HG02588 (cell line): ENCODE measurements around the gene STAT5A.
"Not testable (repeated sequence)": the region's sequence is repeated elsewhere in the genome, so short reads cannot be mapped to it uniquely, and the experiment has no call there.

Source experiments
- ATAC-seq: cut with Tn5 transposase; IDR thresholded peaks from one replicate; pipeline ENCODE4 v1.9.1; 2021; ENCODE audit warnings: mild to moderate bottlenecking, moderate library complexity; ENCODE audit not compliant: unreplicated experiment

The STAT5A gene

DNA sequence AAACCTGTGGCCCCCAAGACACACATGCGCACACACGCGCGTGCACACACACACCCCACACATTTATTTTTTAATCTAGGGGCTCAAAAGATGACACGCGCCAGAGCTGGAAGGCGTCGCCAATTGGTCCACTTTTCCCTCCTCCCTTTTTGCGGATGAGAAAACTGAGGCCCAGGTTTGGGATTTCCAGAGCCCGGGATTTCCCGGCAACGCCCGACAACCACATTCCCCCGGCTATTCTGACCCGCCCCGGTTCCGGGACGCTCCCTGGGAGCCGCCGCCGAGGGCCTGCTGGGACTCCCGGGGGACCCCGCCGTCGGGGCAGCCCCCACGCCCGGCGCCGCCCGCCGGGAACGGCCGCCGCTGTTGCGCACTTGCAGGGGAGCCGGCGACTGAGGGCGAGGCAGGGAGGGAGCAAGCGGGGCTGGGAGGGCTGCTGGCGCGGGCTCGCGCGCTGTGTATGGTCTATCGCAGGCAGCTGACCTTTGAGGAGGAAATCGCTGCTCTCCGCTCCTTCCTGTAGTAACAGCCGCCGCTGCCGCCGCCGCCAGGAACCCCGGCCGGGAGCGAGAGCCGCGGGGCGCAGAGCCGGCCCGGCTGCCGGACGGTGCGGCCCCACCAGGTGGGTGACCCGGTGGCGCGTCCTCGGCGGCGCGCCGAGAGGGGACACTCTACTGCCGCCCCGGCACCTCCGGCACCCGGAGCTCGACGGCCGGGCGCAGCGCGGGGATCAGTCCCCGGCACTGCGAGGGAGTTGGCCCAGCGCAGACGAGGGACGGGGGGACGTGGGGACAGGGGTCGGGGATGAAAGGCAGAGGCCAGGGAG lies at the start of gene STAT5A:
TSS of gene STAT5A (plus strand) at position 522 of the 826 bp plus-strand sequence. CDS start 914 bp downstream, outside the sequence.
- ATAC-seq = peak; percentile 42

DNA sequence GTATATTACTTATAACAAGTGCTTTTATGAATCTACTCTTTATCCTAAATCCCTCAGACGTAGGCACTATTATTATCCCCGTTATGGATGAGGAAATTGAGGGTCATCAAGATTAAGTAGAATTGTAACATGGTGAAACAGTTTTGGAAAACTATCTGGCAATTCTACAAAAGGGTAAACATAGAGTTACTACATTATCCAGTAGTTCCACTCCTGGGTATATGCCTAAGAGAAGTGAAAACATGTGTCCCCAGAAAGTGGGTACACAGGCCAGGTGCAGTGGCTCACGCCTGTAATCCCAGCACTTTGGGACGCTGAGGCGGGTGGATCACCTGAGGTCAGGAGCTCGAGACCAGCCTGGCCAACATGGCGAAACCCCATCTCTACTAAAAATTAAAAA lies 48.7 kb upstream of the STAT5A start:
- ATAC-seq = not testable (repeated sequence)

DNA sequence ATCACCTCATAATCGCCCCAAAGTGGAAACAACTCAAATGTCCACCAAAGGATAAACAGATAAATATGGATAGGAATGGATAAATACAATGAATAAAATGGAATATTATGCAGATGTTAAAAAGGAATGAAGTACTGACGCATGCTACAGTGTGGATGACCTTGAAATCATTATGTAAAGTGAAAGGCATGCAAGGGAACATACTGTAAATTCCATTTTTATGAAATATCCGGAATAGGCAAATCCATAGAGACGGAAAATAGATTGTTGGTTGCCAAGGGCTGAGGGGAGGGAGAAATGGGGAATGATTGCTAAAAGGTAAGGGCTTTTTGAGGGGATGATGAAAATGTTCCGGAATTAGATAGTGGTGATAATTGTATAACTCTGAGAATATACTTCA lies 48.1 kb upstream of the STAT5A start:
- no peak for ATAC-seq

DNA sequence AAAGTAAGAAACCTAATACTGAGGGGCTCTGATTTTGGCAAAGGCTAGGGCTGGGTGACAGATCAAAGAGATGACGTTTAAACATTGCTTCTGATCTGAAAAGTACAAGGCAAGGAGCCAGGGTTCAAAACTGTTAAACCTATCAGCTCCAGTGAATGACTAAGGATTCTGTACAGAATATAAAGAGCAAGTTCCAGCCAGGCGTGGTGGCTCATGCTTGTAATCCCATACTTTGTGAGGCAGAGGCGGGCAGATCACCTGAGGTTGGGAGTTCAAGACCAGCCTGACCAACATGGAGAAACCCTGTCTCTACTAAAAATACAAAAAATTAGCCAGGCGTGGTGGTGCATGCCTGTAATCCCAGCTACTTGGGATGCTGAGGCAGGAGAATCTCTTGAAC lies 47.4 kb upstream of the STAT5A start:
- ATAC-seq = not testable (repeated sequence)

DNA sequence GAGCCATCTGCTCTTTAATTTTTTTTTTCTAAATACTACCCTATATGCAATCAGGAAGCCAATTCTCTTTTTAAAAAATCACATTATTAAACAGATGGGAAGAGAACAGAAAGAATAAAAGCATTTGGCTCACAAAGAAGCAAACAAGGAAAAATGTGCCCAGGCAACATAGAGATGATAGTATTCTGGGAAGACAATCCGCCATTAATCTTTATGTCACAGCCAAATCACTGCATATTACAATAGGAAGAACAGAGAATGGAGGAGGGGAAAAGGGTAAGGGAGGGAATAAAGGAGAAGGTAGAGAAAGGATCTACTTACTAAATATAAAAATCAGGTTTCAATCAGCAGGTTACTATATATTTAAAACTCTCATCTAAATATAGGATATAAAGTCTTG lies 46.4 kb upstream of the STAT5A start:
- no peak for ATAC-seq

DNA sequence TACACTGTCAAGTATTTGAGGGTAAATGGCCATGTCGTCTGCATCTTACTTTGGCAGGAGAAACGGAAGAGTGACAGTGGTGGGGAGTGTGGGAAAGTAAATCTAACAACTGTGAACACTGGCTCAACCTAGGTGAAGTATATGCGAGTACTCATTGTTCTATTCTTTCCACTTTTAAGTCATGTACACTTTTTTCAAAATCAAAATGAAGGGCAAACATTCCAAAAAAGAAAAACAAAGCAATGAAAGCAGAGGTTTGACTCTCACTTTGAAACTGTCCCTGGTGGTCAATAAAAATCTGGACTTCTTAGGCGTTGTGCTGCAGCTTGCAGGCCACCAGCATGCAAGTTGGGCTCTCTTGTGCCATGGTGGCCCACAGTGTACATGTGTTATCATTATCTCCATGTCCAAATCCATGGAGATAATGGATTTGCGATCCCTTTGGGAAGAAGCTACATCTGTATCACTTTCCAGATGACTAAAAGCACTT lies 44.8 kb upstream of the STAT5A start:
- ATAC-seq = no peak

DNA sequence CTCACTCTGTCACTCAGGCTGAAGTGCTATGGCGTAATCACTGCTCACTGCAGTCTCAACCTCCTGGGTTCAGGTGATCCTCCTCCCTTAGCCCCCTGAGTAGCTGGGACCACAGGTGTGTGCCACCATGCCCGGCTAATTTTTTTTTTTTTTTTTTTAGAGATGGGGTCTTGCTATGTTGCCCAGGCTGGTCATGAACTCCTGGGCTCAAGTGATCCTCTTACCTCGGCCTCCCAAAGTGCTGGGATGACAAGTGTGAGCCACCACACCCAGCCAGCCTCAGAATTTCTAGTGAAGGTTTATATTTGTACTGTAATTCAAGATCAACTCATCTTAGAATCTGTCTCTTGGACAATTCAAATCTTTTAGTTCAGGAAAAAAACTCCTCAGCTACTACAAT lies 44.2 kb upstream of the STAT5A start:
- not testable (repeated sequence) for ATAC-seq

DNA sequence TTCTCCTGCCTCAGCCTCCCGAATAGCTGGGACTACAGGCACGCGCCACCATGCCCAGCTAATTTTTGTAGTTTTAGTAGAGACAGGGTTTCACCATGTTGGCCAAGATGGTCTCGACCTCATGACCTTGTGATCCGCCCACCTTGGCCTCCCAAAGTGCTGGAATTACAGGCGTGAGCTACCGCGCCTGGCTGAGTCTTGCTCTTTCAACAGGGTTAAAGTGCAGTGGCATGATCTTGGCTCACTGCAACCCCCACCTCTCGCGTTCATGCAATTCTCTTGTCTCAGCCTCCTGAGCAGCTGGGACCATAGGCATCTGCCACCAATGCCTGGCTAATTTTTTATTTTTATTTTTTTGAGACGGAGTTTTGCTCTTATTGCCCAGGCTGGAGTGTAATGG lies 43.1 kb upstream of the STAT5A start:
- not testable (repeated sequence) for ATAC-seq

DNA sequence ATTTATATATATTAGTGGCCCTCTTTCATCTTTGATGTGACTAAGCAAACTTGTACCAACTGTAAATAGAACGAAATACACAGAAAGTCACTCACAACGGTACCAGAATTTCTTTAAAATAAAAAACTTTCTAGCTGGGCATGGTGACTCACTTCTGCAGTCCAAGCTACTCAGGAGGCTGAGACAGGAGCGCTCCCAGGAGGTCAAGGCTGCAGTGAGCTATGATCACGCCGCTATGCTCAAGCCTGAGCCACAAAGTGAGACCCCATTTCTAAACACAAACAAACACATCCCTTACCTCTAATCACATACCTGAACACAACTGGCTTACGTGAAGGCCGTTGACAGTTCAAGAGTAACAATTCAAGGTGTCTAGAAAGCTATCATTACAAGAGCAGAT lies 41.8 kb upstream of the STAT5A start:
- no peak for ATAC-seq

DNA sequence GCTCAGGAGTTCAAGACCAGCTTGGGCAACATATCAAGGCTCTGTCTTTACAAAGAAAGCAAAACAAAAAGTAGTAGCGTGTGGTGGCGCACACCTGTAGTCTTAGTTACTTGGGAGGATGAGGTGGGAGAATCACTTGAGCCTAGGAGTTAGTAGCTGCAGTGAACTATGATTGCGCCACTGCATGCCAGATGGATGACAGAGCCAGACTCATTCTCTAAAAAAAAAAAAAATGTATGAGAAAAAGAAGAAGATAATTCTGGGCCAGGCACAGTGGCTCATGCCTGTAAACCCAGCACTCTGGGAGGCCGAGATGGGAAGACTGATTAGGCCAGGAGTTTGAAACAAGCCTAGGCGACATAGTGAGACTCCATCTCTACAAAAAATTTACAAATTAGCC lies 40.6 kb upstream of the STAT5A start:
- ATAC-seq = no peak

DNA sequence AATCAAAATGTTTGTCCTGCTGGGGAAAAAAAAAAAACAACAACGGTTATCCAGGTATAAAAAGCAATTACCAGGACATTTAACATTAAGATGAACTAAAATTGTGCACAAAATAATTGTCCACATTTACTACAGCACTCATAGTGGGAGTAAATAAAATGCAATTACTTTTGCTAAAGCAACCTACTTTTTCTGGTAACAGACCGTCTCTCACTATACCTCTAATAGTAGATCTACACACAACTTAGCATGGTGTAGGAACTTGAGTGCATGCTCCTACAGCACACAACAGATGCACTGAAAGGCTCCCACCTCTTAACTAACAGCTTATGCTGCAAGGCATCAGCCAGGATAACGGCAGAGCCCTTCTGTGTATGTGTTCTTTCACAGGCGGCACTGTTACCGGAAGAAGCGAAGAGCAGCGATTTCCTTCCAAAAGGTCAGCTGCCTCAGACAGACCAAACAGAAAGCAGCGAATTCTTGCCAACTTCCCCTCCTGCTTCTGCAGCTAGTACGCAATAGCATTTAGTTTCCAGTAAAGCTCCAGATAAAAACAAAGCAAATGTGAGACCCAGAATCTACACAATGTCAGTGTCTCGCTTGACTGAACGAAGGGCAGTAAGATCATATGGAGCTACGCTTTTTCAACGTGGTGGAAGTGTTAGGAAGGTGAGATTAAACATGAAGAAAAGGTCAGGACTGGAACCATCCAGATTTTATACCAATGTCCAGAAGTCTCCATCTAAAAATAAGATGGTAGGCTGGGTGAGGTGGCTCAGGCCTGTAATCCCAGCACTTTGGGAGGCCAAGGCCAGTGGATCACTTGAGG lies 39.7 kb upstream of the STAT5A start:
- ATAC-seq = peak; percentile 65

DNA sequence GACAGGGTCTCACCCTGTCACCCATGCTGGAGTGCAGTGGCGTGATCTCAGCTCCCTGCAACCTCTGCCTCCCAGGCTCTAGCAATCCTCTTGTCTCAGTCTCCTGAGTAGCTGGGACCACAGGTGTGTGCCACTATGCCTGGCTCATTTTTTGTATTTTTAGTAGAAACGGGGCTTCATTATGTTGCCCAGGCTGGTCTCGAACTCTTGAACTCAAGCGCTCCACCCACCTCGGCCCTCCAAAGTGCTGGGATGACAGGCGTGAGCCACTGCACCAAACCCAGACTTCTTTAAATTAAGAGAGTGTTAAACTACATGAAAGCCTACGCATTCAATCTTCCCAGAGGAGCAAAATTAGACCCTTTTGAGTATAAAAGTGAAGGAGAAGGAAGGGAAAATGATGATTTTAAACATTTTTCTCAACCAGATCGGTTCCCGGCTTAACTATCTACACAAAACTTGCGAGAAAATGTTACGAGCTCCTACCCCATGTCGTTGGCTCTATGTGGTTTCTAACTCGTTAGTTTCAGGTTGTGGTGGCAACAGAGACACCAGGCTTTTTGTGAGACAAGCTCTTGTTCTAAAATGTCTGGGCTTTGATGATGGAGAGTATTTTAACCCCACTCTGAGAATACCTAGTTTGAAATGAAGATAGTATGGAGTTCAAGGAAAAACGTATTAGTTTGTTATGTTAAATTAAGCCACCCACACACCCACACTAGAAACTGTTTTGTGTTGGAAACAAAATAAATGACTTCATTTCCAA lies 38.4 kb upstream of the STAT5A start:
- ATAC-seq = no peak

DNA sequence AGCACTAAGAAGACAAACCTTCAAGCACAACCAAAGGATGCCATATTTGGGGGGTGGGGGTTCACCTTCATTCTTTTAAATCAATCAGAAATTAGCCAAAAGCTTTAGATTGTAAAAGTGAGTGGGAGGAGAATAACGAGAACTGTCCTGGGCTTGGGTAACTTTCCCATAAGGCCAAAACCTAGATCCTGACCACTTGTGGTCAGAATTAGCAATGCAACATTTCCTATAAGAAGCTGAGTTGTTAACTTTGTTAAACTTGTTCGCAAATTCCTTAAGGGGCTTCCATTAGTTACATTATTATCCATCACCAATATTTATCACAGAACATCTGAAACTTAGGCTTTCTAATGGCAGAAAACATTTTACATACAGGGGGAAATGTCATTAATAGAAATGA lies 37.2 kb upstream of the STAT5A start:
- no peak for ATAC-seq

DNA sequence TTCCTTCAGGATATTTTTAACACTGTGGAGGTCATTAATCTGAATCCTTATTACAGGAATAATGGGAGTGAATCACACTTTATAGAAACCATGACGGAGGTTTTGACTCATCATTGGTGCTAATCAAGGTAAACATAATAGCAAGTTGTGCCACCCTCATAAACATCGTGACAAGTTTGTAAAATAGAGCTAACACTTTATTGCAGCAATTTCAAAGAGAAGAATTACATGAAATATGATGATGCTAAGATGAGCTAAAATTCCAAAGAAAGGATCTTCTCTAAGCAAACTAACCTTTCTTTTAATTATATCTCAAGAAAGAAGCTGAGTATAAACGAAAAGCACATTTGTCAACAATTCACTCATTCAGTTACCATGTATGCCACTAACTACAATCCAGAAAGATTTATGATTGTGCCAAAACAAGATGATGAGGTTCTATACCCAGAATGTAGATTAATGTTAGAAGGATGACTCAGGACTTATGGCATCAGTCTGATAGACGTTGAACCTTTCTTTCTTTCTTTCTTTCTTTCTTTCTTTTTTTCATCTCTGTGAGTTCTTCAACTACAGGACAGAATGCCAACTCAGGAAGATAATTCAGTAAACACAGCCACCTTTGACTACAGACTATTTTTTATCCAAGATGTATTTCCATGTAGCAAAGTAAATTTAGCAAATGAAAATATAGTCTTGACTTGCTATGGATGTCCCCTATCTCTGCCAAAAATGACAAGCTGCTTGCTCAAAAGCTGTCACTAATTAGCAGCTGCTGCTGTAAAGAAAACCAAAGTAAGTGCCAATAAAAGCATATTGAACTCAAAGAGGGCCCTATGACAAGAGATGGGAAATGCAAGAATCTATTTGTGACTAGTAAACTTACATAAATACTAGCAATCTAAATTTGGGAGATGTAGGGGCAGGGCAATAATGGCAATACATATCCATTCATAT lies 35.4 kb upstream of the STAT5A start:
- ATAC-seq = no peak

DNA sequence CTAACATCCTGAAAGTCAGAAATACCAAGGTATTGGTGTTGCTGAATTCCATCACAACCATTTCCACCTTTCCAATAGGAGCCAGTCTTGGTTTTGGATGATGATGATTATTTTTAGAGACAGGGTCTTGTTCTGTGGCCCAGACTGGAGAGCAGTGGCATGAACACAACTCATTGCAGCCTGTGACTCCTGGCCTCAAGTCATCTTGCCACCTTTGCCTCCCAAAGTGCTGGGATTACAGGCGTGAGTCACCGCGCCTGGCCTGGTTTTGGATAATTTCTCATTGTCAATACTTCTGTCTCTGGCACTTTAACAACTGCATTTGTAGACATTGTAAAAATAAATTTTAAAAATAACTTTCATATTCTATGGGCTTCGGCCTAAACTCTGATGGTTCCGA lies 34.7 kb upstream of the STAT5A start:
- no peak for ATAC-seq

DNA sequence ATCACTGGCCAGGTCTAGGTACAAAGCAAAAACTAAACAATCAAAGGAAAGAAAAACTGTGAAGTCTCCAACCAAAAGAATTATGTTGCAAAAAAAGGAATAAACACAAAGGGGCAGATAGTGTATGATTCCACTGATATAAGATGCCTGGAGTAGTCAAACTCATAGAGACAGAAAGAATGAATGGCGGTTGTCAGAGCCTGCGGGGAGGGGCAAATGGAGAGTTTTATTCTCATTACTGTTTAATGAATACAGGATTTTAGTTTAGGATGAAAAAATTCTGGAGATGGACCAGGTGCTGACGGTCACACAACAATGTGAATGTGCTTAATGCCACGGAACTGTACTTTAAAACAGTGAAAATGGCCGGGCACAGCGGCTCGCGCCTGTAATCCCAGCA lies 32.9 kb upstream of the STAT5A start:
- ATAC-seq = no peak

DNA sequence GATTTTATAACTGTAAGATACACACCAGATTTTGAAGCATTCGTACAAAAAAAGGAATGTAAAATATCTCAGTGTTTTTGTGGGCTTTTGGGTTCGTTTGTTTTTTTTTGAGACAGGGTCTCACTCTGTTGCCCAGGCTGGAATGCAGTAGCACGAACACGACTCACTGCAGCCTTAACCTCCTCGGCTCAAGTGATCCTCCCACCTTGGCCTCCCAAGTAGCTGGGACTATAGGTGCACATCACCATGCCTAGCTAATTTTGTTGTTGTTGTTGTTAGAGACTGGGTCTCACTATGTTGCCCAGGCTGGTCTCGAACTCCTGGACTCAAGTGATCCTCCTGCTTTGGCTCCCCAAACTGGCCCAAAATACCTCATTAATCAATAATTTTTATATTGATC lies 28.0 kb upstream of the STAT5A start:
- no peak for ATAC-seq

DNA sequence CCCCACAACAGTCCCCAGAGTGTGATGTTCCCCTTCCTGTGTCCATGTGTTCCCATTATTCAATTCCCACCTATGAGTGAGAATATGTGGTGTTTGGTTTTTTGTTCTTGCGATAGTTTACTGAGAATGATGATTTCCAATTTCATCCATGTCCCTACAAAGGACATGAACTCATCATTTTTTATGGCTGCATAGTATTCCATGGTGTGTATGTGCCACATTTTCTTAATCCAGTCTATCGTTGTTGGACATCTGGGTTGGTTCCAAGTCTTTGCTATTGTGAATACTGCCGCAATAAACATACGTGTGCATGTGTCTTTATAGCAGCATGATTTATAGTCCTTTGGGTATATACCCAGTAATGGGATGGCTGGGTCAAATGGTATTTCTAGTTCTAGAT lies 23.9 kb upstream of the STAT5A start:
- ATAC-seq = not testable (repeated sequence)

DNA sequence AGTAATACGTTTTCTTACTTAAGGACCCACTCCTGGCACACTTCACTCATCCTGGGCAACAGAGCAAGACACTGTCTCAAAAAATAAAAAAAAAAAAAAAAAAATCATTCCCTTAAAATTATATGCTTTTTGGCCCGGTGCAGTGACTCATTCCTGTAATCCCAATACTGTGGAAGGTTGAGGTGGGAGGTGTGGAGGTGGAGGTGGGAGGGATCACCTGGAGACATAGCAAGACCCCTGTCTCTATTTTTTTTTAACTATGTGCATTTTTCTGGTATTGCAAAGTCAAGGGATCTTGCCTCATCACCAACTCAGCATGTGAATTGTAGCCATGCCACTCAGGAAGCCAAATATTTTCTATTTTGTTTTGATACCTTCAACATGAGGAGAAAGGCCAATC lies 21.8 kb upstream of the STAT5A start:
- no peak for ATAC-seq
